PC-3 (cell line): ENCODE results near the gene GZMB.

Source experiments
- EZH2 ChIP-seq: fragments of 300-600 bp; sonication (generic); IDR thresholded peaks from one replicate; pipeline ENCODE4 v1.6.1; 2017; ENCODE audit warnings: antibody characterized with exemption, mild to moderate bottlenecking, low read length; ENCODE audit not compliant: unreplicated experiment
- EZH2phosphoT487 ChIP-seq: fragments of 300-600 bp; sonication (generic); IDR thresholded peaks from 2 replicates; pipeline ENCODE4 v1.6.1; 2018; ENCODE audit warnings: mild to moderate bottlenecking, antibody characterized with exemption, low read length, borderline replicate concordance
- TF ChIP-seq, protein P1 (sequence below): fragments of 300-600 bp; sonication (generic); conservative IDR thresholded peaks from 2 replicates; pipeline ENCODE4 v1.5.1; 2017; ENCODE audit warnings: antibody characterized with exemption, low read depth, mild to moderate bottlenecking, low read length

DNA sequence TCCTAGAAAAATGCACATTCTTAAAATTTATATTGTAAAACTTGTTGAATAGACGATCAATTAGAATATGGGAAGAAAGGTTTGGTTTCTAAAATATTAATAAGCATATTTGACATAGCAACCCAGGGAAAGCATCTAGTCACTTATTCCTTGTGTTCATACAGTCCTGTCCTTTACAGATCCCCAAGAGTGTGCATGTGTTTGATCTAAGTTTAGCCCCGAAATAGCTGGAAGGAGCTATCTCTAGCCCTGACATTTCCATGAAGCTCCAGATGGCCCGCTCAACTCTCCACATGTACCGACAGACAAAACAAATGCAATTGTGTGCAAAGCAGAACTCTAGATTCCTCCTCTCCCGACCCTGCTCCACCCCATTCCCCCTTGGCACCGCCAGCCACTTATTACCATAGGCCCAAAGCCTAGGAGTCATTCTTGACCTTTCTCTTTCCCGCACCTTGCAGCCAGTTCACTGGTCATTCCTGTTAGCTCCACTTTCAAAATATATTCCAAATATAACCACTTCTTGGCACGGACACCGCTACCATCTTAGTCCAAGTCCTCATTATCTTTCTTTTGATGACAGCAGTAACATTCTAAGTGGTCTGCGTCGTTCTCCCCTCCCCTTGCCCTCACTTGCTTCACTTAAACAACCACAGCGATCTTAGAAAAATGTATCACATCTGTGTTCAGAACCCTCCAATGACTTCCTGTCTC lies 45.4 kb upstream of the GZMB start:
- TF ChIP-seq, protein P1, sequence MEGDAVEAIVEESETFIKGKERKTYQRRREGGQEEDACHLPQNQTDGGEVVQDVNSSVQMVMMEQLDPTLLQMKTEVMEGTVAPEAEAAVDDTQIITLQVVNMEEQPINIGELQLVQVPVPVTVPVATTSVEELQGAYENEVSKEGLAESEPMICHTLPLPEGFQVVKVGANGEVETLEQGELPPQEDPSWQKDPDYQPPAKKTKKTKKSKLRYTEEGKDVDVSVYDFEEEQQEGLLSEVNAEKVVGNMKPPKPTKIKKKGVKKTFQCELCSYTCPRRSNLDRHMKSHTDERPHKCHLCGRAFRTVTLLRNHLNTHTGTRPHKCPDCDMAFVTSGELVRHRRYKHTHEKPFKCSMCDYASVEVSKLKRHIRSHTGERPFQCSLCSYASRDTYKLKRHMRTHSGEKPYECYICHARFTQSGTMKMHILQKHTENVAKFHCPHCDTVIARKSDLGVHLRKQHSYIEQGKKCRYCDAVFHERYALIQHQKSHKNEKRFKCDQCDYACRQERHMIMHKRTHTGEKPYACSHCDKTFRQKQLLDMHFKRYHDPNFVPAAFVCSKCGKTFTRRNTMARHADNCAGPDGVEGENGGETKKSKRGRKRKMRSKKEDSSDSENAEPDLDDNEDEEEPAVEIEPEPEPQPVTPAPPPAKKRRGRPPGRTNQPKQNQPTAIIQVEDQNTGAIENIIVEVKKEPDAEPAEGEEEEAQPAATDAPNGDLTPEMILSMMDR = 0 out of 2 replicates have a peak, but pooled peaks have one; percentile 10
- TF ChIP-seq EZH2phosphoT487 (no peak), EZH2 (no peak)
